ENCODE results near the gene WDFY3.

DNA sequence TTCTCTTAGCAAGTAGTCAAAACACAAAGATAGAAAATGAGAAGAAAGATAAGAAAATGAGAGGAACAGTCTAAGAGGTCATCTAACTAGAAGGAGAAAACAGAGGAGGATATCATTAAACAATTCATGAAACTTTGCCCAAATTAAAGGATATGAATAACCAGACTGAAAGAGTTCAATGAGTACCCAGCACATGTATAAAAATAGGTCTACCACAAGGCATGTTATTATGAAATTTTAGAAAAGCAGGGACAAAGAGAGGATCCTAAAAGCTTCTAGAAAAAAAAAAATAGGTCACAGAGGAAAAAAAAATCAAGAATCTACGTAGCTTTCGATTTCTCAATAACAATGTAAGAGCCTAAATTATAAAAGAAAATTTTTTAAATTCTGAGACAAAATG lies 118.5 kb downstream of the WDFY3 start:
- no peak for TF ChIP-seq SPI1 (IDR thresholded peaks at IDR 0.05; ENCODE audit: borderline replicate concordance, low read depth)
- no peak for TF ChIP-seq CTCF (IDR thresholded peaks at IDR 0.05; ENCODE audit: insufficient read depth, low read length)
- no peak for TF ChIP-seq GABPA (IDR thresholded peaks at IDR 0.05; ENCODE audit: low read depth)
- TF ChIP-seq REST (IDR thresholded peaks at IDR 0.05; ENCODE audit: insufficient replicate concordance, low read depth) = no peak

Measured in HL-60 (cell line).